Hematopoietic multipotent progenitor cell treated with erythropoietin and hydrocortisone succinate and interleukin-3 and kit ligand, for 17 days (in vitro differentiated cells): ENCODE data around the gene SCAF8.
"Not testable (repeated sequence)": the region's sequence is repeated elsewhere in the genome, so short reads cannot be mapped to it uniquely, and the experiment has no call there.

Source experiments
- DNase-seq: peaks from one replicate; pipeline ENCODE4 v3.0.0-alpha.2; 2015; ENCODE audit warnings: low spot score

Gene SCAF8

DNA sequence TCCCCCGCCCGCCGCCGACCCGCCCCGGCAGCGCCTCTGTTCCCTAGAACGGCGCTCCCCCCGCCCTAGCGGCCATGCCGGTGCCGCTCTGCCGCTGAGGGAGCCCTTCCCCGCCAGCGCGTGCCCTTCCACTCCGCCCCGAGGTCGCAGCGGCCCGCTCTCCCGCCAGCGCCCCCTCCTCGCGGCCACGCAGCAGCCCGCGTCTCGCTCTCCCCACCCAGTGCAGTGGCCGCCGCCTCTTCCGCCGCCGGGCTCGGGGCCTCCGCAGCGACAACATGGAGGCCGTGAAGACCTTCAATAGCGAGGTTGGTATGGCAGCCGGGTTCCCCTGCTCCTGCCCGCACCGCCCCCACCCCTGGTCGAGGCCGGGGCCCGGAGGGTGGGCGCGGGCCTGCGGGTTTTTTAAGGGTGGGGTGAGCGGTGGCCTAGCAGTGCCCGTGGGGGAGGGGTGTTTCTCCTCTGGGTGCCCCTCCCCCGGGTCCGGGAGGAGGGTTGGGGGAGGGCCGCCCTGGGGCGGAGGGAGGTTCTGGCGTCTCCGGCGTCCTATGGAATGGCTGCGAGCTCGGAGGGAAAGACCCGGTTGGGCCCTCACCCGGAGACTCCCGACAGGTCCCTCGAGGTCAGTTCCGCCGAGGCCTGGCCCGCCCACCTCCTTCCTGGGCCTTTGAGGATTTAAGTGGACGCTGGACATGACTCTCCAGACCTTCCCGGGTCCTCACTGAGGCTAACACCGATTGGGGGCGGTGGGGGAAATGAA lies 588 bp downstream of the SCAF8 start:
- peak; percentile 91 for DNase-seq

DNA sequence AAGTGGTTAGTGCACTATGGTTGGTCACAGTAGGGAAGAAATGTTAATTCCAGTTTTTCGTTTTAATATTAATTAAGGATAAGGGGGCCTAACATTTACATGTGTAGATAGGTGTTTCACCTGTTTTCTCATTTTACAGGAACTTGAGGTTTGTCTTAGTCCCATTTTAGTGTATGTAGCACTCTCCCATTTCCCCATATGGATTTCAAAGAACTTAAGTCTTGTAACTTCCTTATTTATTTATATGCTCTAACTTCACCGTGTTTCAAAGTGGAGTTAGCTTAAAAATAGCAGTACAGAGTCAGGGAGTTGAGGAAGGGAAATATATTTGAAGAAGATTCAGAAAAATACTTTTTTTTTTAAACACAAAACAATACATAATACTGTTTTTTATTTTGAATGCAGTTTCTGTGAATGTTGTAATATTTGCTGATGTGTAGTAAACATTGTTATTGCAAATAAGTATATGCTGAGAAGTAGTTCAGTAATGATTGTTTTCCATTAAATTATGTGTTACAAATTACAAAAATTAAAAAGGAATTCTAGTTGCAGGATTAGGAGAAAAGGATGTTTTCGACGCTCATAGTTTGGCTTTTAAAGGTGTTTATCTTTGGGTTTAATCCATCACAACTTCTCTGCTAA lies 3.5 kb downstream of the SCAF8 start:
- no peak for DNase-seq

DNA sequence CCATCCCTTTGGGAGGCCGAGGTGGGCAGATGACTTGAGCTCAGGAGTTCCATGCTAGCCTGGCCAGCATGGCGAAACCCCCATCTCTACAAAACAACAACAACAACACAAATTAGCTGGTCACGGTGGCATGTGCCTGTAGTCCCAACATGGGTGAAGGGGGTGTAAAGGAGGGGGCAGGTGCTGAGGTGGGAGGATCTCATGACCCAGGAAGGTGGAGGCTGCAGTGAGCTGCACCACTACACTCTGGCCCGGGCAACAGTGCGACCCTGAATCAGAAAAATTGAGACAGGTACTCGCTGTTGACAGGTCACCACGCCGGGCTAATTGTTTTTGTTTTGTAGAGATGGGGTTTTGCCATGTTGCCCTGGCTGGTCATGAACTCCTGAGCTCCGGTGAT lies 4.2 kb downstream of the SCAF8 start:
- DNase-seq, result no peak

DNA sequence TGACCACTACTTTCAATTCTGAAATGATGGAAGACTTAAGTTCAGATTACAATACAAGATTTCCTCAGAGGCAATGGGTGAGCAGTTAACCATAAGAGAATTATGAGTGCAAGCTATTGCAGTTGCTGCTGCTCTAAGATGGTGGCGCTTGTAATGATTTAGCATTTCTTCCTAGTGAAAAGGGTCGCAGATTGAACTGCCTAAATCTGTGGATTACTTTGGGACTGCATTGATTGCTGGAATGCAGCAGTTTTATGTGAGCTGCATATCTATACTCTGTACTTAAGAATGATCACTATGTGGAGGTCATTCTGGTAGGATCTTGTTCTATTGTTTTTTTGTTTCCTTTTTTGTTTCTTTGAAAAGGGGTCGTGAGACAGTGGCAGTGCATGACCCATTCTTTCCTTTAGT lies 5.3 kb downstream of the SCAF8 start:
- DNase-seq, result no peak

DNA sequence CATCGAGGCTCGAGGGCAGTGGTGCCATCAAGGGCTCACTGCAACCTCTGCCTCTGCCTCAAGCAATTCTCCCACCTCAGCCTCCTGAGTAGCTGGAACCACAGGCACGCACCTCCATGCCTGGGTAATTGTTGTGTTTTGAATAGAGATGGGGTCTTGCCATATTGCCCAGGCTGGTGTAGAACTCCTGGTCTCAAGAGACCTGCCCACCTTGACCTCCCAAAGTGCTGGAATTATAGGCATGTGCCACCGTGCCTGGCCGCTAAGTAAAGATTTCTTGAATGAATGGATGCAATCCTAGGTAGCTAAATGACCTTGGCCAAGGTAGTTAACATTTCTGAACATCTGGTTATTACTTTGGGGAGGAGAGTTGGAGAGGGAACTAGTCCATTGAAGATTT lies 7.4 kb downstream of the SCAF8 start:
- no peak for DNase-seq

DNA sequence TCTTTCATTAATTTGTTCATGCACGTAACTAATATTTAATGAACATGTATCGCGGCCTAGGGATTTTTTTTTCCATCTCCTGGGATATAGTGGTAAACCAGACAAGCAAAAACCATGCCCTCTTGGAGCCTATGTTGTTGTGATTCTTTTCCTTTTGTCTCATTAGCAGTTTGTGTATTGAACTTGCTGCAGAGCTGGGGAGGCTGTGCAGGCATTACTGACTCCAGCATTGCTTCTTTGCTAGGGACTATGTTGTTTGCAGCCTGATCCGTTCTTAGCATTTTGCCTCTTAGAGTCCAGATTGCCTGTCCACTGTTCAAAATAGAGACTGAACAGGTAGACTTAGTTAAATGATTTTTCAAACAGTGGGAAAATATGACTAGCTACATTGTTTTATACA lies 9.7 kb downstream of the SCAF8 start:
- DNase-seq, result no peak

DNA sequence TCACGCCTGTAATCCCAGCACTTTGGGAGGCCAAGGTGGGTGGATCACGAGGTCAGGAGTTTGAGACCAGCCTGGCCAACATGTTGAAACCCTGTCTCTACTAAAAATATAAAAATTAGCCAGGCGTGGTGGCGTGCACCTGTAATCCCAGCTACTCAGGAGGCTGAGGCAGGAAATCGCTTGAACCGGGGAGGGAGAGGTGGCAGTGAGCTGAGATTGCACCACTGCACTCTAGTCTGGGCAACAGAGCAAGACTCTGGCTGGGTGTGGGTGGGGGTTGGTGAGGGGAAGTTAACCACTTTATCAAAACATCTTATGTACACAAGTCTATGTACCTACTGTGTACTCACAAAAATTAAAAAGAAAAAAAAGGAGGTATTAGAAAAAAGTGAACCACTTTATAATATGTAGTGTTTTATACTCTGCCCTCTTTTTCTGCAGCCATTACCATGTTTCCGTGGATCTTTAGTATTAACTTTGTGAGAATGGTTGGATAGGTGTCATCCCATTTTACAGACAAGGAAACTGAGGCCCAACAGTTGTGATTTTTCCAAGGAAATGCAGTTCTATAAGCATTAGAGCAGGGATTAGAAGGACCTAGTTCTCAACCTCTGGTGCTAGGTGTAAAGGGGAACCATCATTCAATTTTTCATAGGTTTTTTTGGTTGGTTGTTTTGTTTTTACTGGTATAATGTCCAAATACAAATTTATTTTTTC lies 11.0 kb downstream of the SCAF8 start:
- DNase-seq, result not testable (repeated sequence)

DNA sequence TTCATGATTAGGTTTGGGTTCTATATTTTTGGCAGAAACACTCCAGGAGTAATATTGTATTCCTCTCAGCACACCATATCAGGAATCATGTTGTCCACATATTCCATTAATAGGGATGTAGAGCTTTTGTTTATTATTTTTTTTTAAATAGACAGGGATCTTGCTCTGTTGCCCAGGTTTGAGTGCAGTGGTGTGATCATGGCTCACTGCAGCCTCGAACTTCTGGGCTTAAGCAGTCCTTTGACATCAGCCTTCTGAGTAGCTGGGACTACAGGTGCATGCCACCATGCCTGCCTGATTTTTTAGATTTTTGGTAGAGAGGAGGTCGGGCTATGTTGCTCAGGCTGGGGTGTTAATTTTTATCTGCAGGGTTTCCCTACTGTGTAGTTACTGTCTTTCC lies 12.0 kb downstream of the SCAF8 start:
- no peak for DNase-seq

DNA sequence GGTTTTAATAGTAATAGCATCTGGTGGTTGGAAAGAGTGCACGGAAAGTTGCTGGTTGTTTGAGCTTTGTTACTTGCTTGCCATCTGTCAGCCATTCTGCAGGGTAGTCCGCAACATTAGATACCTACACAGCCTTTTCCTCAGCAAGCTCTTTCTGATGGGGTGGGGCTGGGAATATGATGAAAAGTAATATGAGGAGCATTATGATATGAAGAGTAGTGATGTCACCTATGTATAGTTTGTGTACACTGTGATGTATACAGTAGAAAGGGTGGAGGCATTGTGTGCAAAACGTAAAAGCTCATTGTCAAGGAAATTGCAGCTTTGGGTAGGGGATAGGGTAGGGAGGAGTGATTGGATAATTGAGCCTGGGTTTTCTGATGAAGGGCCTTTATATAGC lies 16.1 kb downstream of the SCAF8 start:
- no peak for DNase-seq

DNA sequence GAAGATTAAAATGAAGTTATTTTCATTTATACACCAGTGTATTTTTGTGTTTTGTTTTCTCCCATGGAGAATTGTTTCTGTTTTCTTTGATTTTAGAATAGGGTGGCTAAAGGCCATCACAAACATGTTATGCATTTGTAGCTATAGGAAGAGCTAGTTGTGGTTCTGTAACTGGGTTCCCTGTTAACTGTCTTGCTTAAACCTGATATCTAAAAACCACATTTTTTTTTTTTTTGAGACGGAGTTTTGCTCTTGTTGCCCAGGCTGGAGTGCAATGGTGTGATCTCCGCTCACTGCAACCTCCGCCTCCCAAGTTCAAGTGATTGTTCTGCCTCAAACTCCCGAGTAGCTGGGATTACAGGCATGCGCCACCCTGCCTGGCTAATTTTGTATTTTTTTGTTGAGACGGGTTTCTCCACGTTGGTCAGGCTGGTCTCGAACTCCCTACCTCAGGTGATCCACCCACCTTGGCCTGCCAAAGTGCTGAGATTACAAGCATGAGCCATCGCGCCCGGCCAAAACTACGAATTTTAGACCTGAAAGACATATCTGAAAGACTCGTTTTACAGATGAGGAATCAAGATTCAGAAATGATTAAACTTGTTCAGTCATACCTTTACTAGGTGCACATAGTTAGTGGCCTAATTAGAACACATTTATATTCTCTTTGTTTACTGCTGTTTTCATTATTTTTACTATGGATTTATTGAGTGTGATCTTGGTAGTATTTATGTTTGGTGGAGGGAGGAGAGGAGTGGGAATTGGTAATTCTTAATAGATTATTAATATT lies 18.0 kb downstream of the SCAF8 start:
- DNase-seq, result no peak

DNA sequence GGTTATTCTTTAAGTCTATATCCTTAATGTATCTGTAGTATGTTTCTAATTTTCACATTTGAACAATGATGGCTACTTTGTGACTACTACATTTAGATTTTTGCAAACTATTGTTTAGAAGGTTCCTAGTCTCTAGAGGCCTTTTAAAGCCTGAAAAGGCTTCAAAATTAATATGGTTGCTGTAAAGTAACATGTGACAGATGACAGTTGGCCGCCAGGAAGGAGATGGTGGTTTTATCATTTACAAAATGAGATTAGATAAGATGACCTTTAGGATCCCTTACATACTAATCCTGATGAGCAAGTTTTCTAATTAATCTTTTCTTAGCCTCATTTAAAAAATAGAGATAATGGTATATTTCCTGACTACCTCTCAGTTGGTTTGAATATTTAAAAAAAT lies 18.8 kb downstream of the SCAF8 start:
- DNase-seq, result no peak

DNA sequence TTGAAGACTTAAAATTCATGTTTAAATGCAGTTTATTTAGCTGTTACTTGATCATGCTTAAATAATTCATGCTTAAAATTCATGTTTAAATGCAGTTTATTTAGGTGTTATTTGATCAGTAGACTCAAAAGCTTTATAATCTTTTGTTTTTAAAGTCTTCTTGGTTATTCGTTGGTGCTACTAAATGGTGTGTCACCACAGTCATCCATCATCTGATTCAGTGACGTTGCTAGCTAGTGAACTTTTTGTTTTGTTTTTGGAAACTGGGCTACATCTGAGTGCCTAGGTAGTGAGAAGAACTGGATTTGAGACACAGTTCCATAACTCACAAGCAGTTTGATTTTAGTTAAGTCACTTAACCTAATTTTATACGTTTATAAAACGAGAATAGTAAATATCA lies 20.9 kb downstream of the SCAF8 start:
- DNase-seq, result no peak

DNA sequence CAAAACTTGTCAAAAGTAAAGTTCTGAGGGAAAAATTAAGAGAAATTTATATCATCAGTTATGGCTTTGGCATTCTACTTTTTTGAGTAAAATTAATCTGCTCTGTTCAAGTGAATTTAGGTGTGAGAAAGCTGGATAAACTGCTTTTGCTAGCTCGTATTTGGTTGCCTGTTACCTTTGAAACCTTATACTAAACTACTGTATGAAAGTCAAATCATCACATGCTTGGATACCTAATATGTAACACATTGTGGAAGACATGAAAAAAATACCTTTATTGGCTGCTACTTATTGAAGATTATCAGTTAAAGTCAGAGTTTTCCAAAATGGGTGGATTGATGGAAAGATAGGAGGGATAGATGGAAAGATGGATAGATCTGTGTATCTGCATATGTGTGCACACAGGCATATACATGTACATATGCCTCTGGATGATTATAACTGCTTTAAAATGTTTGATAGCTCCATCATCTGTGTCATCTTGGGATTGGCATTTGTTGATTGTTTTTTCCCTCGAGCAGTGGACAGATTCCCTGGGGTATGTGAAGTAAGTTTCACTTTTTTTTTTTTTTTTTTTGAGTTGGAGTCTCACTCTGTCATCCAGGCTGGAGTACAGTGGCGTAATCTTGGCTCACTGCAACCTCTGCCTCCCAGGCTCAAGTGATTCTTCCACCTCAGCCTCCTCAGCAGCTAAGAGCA lies 24.3 kb downstream of the SCAF8 start:
- no peak for DNase-seq

DNA sequence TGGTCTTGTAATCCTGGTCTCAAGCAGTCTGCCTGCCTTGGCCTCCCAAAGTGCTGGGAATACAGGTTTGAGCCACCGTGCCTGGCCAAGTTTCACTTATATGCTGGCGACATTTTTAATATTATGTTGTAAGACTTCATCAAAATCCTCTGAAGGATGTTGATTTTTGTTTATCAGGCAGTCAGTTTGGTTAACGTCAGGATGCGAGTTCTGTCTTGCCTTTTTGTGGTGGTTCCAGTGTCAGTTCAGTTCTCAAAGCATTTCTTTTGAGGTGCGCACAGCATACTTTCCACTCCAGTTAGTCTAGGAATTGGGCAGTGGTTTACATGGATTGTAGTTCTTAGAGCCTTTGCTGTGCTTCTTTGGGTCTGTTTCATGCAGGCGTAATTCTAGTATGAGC lies 24.9 kb downstream of the SCAF8 start:
- DNase-seq, result no peak

DNA sequence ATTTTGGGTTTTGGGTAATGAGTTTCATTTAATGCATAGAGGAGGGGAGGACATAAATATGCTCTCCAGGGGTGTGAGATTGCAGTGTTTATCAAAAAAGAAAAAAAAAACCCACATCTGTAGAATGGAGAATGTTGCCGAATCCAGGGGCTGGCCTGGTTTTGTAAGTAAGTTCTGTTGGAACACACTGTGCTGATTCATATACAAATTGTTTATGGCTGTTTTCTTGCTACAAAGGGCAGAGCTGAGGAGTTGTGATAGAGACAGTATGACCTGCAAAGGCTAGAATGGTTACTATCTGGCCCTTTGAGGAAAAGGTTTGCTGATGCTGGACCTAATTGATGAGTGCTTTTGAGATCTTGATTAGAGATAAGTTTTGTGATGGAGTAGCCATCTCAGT lies 30.4 kb downstream of the SCAF8 start:
- no peak for DNase-seq

DNA sequence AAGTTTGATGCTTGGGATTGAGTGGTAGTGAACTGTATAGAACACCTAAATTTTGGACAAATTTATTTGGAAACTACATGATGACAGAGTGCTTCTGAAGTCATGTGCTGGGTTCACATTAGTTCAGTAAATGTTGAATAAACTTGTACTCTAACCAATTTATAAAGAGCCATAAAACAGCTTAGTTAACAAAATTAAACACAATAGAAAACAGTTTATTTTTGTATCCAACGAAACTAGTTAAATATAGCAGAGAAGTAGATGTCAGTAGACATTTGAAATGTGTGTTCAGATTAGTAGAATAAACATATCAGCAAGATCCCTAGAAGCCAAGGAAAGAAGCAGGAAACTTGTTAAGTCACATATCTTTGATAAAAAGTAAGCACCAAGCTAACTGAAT lies 32.1 kb downstream of the SCAF8 start:
- DNase-seq, result no peak

DNA sequence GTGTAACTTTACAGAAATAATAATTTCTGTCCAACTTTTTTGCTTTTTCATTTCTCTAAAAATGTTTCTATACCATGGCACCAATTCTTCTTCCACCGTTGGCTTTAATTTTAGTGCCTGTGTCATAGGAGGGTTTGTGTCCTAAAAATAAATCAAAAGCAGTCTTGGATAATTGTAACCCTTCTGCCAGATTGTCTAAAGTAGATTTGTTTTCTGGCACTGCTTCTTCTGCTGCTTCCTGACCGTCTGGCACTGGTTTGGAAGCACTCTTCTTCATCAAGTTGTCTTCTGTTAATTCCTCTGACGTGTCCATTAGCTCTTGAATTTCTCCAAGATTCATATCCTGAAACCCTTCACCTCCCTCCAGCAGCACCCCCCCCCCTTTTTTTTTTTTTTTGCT lies 33.1 kb downstream of the SCAF8 start:
- no peak for DNase-seq

DNA sequence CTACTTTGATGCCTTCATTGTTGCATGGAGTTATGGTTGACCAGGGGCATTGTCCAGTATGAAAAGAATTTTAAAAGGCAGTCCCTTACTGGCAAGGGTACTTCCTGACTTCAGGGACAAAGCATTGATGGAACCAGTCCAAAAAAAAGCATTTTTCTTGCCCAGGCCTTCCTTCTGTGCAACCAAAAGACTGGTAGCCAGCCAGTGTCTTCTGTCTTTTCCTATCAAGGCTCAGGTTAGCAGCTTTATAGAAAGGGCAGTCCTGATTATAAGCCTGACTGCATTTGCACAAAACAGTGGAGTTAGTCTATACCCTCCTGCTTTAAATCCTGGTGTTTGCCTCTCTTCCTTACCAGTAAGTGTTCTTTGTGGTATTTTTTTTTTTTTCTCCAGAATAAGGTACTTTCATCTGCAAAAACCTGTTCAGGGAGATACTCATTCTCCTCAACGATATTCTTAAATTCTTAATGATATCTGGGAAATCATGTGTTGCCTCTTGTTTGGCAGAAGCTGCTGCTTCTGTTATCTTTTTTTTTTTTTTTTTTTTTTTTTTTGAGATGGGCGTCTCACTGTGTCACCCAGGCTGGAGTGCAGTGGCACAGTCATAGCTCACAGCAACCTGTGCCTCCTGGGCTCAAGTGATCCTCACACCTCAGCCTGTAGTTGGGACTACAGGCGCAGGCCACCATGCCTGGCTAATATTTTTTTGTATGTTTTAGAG lies 33.9 kb downstream of the SCAF8 start:
- peak; percentile 44 for DNase-seq

DNA sequence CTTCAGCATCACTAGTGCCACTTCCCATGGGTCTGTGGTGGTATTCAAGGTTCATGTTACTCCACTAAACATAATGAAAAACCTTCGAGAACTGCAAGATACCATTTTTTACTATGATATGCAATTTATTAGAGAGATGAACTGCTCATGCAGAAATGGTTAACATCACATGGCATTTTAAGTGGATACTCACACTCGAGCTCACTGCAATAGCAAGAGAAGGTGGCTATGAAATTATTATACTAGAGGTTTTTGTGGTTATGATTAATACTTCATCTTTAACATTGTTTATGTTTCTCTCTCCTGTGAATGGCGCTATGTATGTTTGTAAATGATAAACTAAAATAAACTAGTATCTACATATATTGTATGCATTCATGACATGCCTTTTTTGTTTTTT lies 35.1 kb downstream of the SCAF8 start:
- DNase-seq, result no peak

DNA sequence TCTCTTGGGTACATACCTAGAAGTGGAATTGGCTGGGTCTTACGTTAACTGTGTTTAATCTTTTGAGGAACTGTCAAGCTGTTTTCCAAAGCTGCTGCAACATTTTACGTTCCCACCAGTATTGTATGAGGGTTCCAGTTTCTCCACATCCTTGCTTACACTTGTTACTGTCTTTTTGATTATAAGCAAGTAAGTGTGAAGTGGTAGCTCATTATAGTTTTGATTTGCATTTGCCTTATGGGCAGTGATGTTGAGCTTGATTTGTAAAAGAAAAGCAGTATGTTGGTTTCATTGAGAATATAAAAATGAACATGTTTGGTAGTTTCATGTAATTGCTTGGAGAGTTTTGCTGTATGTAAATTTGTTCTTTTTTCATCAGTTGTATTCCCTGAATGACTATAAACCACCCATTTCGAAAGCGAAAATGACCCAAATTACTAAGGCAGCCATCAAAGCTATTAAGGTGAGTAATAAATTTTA lies 40.4 kb downstream of the SCAF8 start:
- no peak for DNase-seq

DNA sequence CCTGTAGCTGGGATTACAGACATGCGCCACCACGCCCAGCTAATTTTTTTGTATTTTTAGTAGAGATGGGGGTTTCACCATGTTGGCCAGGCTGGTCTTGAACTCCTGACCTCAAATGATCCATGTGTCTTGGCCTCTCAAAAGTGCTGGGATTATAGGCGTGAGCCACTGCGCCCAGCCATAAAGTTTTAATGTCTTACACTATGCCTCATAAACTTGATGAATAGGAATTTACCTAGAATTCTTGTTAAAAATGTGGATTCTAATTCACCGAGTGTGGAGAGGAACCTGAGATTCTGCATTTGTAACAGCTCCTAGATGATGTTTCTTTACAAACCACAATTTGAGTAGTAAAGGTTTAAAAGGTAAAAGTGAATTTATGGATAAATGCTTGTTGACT lies 45.9 kb downstream of the SCAF8 start:
- DNase-seq, result not testable (repeated sequence)
